GM15510 (cell line): ENCODE data around the gene LGALS3BP.

Experiments
- POLR2A ChIP-seq: IDR thresholded peaks from 3 replicates; pipeline ENCODE4 v1.6.1; 2011; ENCODE audit warnings: borderline replicate concordance; ENCODE audit not compliant: insufficient read length; ENCODE audit errors: extremely low read depth

Gene LGALS3BP

GRCh38 chr17:79006794-79007503 is 27.2 kb upstream of the LGALS3BP start:
- no peak for TF ChIP-seq POLR2A

DNA sequence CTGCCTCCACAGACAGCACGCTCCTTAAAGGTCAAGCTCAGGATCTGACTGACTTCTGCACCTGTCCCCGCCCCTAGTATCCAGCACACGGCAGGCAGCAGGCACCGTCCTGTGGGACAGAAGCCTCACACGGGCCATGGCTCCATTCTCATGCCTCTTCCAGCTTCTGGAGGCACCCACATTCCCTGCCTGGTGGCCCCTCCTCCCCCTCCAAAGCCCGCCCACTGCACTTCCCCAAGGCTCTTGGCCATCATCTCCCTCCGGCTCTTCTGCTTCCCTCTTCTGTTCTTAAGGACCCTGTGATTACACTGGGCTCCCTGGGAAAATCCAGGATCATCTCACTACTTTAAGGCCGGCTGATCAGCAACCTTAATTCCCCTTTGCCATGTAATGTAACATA is 26.3 kb upstream of the LGALS3BP start:
- TF ChIP-seq POLR2A, result no peak

DNA sequence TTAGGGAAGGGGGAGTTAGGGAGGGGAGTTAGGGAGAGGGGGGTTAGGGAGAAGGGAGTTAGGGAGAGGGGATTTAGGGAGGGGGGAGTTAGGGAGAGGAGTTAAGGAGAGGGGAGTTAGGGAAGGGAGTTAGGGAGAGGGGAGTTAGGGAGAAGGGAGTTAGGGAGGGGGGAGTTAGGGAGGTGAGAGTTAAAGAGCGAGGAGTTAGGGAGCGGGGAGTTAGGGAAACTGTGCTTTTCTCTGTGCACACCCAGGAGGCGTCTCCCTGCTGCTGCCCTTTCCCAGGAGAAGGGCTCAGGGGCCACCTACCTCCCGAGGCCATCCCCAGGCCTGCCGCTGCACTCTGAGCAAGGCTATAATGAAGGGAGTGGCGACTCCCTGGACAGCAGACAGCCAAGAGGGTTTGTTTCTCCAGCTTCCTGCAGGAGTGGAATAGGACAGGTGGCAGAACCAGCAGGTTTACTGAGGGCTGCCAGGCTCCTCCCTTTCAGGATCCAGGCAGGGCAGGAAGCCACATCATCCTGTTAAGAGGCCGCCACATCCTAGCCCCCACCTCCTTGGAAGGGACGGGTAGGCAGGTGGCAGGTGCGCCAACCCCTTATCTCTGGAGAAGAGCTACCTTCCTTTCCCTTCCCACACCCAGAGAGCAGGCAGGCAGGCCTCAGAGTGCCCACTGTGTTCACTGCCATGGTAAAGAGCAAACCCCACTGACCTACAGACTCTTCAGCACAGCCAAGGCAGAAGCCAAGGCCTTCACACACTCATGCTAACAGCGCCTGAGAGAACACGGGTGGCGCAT is 25.5 kb upstream of the LGALS3BP start:
- no peak for TF ChIP-seq POLR2A

DNA sequence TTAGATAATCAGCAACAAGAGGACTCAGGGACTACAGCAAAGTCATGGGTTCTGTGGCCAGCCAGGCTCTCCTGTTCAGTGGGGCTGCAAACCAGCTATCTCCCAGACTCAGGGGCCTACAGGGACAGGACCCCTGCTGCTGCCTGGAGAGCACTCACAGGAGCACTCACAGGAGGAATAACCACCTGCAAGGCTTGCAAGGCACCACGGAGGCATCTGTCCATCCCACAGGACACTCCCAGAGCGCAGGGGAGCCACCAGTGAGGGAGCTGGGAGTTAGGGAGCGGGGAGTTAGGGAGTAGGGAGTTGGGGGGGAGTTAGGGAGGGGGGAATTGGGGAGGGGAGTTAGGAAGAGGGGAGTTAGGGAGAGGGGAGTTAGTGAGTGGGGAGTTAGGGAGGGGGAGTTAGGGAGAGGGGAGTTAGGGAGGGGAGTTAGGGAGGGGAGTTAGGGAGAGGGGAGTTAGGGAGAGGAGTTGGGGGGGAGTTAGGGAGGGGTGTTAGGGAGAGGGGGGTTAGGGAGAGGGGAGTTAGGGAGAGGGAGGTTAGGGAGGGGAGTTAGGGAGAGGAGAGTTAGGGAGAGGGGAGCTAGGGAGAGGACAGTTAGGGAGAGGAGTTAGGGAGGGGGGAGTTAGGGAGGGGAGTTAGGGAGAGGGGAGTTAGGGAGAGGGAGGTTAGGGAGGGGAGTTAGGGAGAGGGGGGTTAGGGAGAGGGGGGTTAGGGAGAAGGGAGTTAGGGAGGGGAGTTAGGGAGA is 24.1 kb upstream of the LGALS3BP start:
- no peak for TF ChIP-seq POLR2A

GRCh38 chr17:79002796-79003593 is 23.3 kb upstream of the LGALS3BP start:
- TF ChIP-seq POLR2A, result no peak

GRCh38 chr17:79002291-79002690 is 22.6 kb upstream of the LGALS3BP start:
- TF ChIP-seq POLR2A, result no peak

GRCh38 chr17:79001190-79002020 is 21.7 kb upstream of the LGALS3BP start:
- no peak for TF ChIP-seq POLR2A

DNA sequence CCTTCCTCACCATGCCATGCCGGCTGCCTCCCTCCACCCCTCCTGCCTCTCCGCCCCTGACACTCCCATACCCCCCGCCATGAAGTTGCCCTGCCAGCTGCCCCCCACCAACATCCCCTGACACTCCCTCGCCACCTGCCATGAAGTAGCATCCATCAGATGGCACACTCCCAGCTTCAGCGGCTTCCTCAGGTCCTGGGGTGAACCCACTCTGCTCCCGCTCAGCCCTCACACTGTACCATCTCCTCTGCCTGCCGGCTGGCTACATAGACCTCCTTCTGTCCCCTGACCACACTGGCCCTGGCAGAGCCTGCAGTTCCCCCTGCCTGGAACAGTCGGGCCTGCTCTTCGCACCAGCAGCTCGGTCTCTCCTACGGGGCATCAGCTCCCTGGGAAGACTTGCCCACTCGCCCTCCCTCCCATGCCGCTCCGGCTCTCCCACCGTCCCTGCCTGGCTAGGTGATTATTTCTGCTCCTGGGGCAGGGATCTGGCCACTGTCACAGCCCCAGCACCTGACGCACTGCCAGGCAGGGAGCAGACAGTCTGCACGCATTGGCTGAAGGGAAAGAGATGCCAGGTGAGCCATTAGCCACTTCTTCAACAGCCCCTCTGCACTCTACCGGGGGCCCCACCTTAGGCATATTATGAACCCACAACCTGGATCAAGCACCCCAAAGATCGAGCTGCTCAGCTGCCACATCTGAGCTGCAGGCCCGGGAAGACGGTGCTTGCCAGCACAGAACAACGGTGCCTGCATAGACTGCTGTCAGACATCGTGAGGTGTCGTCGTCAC is 20.9 kb upstream of the LGALS3BP start:
- no peak for TF ChIP-seq POLR2A

- no peak for TF ChIP-seq POLR2A
Measured at GRCh38 chr17:78999947-79000395, 20.2 kb upstream of the LGALS3BP start.

GRCh38 chr17:78999056-78999768 is 19.5 kb upstream of the LGALS3BP start:
- TF ChIP-seq POLR2A, result no peak

DNA sequence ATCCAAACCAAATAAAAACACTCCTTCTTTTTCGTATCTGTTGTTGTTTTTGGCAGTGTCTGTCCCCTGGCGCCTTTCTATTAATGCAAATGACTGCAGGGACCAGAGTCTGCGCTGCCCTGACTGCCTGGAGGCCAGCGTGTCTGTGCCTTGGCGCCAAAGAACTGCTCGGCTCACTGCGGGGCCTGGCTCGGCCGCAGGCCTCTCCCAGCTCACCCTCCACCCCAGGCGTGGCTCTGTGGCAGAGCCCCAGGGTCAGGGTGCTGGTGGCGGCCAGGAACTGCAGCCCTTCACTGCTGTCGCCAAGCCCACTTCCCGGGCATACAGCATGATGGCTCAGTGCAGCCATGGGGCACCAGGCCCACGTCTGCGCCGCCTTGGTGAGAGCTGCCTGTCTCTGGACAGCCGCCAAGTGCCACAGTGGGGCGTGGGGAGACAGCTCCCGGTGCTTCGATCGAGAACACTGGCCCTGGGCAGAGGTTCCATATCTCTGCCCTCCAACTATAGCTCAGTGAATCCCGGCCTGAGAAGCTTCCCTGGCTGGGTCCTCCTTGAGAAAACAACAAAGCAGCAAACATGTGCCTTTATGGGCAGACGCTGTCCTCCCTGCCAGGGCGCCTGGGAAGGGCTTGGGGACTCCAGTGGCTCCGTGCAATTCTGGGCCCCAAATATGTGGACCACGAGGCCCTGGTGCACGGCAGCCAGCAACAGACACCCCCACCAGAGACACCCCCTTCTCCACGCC is 18.8 kb upstream of the LGALS3BP start:
- no peak for TF ChIP-seq POLR2A

DNA sequence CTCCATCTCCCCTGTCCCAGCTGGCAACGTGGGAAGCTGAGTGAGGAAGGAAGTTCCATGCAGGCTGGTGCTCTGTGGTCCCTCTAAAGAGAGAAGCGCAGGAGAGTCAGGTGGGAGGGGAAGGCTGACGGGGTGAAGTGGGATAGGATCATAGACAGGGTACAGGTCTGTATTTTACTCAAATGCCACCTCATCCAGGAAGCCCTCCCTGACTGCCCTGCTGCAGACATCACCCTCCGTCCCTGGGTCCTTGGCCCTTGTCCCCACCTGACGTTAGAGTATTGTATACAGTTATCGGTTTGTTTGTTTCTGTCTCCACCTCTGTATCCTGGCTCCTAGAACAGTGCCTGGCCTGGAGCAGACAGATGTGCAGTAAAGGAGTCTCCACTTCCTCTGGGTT is 18.2 kb upstream of the LGALS3BP start:
- no peak for TF ChIP-seq POLR2A

- TF ChIP-seq POLR2A, result no peak
Measured at GRCh38 chr17:78997231-78997741, 17.6 kb upstream of the LGALS3BP start.
